ENCODE measurements around the gene NRAP. TPM values are rescaled to one million over a fixed set of nuclear protein-coding genes. Genes with fewer than 3 reads are reported as not detected.

The NRAP gene
- total RNA-seq, 1 experiment from 2014 or later, result not detected

- DNase-seq (ENCODE audit: low read depth, low spot score) (no peak), ATAC-seq (no peak)
- BruUV-seq (replicated peaks), result no TSS peak
- H3K9me3 ChIP-seq (ENCODE audit: control insufficient read depth, insufficient read depth, low read depth, low read length), result no peaks in the 10 kb centered on the region
- no peak overlapping the region for H3K4me3 ChIP-seq (ENCODE audit: low read depth in 2 of 2, low read length in 2 of 2)
- in situ Hi-C loops (cut with HindIII; ENCODE audit: low pct_unique_long_range_greater_than_20kb, low sequenced_read_pairs), result no loop called here
- no peaks in the 10 kb centered on the region for H3K36me3 ChIP-seq (ENCODE audit: control insufficient read depth, insufficient read depth, low read length)
- intact Hi-C loops (cut with micrococcal nuclease; ENCODE audit: unreplicated experiment), result no loop called here
- ChIA-PET POLR2A (no interaction called here), CTCF (no interaction called here)
- no peaks in the 10 kb centered on the region for H3K4me1 ChIP-seq (ENCODE audit: control insufficient read depth, insufficient read depth, low read length)
- TF ChIP-seq TCF7L2 (IDR thresholded peaks at IDR 0.05; ENCODE audit: low read depth, low read length) (no peak), POLR2AphosphoS5 (IDR thresholded peaks at IDR 0.05; ENCODE audit: low read depth, low read length) (no peak), SIN3A (IDR thresholded peaks at IDR 0.05; ENCODE audit: borderline replicate concordance, insufficient read depth, low read depth, low read length) (no peak), CTCF (IDR thresholded peaks at IDR 0.05) (no peak), REST (IDR thresholded peaks at IDR 0.05; ENCODE audit: insufficient read depth in 1 of 2, low read depth in 2 of 2, low read length in 1 of 2) (no peak)
- H3K27ac ChIP-seq (ENCODE audit: low read length), result no peak overlapping the region
- peaks cover 22% of the 10 kb centered on the region for H3K27me3 ChIP-seq (ENCODE audit: control insufficient read depth, insufficient read depth, low read length)
Measured at GRCh38 chr10:113600569-113600968, 63.3 kb downstream of the NRAP start.

GRCh38 chr10:113594652-113595051, 69.2 kb downstream of the NRAP start:
- Histone ChIP-seq H3K4me3 (ENCODE audit: low read depth in 2 of 2, low read length in 2 of 2) (no peak overlapping the region), H3K27me3 (ENCODE audit: control insufficient read depth, insufficient read depth, low read length) (peaks cover 39% of the 10 kb centered on the region), H3K27ac (ENCODE audit: low read length) (no peak overlapping the region), H3K4me1 (ENCODE audit: control insufficient read depth, insufficient read depth, low read length) (no peaks in the 10 kb centered on the region), H3K9me3 (ENCODE audit: control insufficient read depth, insufficient read depth, low read depth, low read length) (no peaks in the 10 kb centered on the region), H3K36me3 (ENCODE audit: control insufficient read depth, insufficient read depth, low read length) (no peaks in the 10 kb centered on the region)
- in situ Hi-C loops (cut with HindIII; ENCODE audit: low pct_unique_long_range_greater_than_20kb, low sequenced_read_pairs), result no loop called here
- intact Hi-C loops (cut with micrococcal nuclease; ENCODE audit: unreplicated experiment), result no loop called here
- TF ChIP-seq TCF7L2 (IDR thresholded peaks at IDR 0.05; ENCODE audit: low read depth, low read length) (no peak), SIN3A (IDR thresholded peaks at IDR 0.05; ENCODE audit: borderline replicate concordance, insufficient read depth, low read depth, low read length) (no peak), REST (IDR thresholded peaks at IDR 0.05; ENCODE audit: insufficient read depth in 1 of 2, low read depth in 2 of 2, low read length in 1 of 2) (no peak), POLR2AphosphoS5 (IDR thresholded peaks at IDR 0.05; ENCODE audit: low read depth, low read length) (no peak), CTCF (IDR thresholded peaks at IDR 0.05) (no peak)
- POLR2A ChIA-PET, result no interaction called here
- BruUV-seq (replicated peaks), result no TSS peak
- DNase-seq (ENCODE audit: low read depth, low spot score) (no peak), ATAC-seq (no peak)
- CTCF ChIA-PET, result no interaction called here

Measured in Panc1 (cell line).